ENCODE results near the gene PROX2. TPM values are rescaled to one million over a fixed set of nuclear protein-coding genes. Genes with fewer than 3 reads are reported as not detected.

Gene PROX2
- total and polyA plus RNA-seq, 9 of the 15 experiments (the other 6 are each of a cell fraction or from before 2014, with no cell fraction given): not detected

DNA sequence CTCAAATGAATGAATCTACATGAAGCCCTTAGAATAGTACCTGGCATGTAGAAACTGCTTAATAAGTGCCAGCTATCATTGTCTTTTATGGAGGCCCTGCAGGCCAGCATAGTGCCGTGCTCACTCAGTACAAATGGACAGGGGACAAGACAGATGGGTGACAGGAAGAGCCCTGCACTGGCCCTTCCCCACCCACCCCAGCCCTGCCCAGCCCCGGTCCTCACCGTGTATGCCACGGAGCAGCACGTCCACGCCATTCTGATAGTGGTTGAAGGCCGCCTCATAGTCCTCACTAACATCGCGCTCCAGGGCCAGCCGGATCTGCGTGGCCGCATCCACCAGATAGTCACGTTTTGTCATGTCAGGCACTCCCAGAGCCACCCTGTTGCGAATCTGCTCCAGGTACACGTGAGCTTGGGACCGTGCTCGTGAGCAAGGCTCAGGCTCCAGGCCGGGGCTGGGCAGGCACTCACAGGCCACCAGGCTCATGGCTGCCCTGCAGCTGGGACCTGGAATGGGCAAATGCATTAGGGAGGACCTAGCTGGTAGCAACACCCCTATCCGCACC is 45.2 kb upstream of the PROX2 start:
- TF ChIP-seq, protein P1, sequence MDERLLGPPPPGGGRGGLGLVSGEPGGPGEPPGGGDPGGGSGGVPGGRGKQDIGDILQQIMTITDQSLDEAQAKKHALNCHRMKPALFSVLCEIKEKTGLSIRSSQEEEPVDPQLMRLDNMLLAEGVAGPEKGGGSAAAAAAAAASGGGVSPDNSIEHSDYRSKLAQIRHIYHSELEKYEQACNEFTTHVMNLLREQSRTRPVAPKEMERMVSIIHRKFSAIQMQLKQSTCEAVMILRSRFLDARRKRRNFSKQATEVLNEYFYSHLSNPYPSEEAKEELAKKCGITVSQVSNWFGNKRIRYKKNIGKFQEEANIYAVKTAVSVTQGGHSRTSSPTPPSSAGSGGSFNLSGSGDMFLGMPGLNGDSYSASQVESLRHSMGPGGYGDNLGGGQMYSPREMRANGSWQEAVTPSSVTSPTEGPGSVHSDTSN (CRISPR knock-in tag; IDR thresholded peaks at IDR 0.05; ENCODE audit: low read depth): no peak
- TF ChIP-seq, protein P1 (tag; conservative IDR thresholded peaks at IDR 0.05; ENCODE audit: low read depth): no peak
- TF ChIP-seq MCM5 (IDR thresholded peaks at IDR 0.05; ENCODE audit: low read depth) (no peak), SP2 (IDR thresholded peaks at IDR 0.05; ENCODE audit: extremely low read depth, low read depth, low read length, poor library complexity, severe bottlenecking) (no peak), PRMT5 (CRISPR knock-in tag; IDR thresholded peaks at IDR 0.05) (no peak), MAZ (CRISPR knock-in tag; conservative IDR thresholded peaks at IDR 0.05 in 1 of 2, IDR thresholded peaks at IDR 0.05 in 1 of 2) (no peak), PHF21A (IDR thresholded peaks at IDR 0.05; ENCODE audit: borderline replicate concordance, low read depth) (no peak), ZKSCAN3 (CRISPR knock-in tag; IDR thresholded peaks at IDR 0.05) (no peak), FOS (IDR thresholded peaks at IDR 0.05; ENCODE audit: extremely low read depth, insufficient read length) (no peak), CC2D1A (IDR thresholded peaks at IDR 0.05) (no peak), RBM15 (IDR thresholded peaks at IDR 0.05; ENCODE audit: insufficient read depth, low read length) (no peak), SREBF2 (CRISPR knock-in tag; IDR thresholded peaks at IDR 0.05) (no peak)
- TF ChIP-seq, protein P2, sequence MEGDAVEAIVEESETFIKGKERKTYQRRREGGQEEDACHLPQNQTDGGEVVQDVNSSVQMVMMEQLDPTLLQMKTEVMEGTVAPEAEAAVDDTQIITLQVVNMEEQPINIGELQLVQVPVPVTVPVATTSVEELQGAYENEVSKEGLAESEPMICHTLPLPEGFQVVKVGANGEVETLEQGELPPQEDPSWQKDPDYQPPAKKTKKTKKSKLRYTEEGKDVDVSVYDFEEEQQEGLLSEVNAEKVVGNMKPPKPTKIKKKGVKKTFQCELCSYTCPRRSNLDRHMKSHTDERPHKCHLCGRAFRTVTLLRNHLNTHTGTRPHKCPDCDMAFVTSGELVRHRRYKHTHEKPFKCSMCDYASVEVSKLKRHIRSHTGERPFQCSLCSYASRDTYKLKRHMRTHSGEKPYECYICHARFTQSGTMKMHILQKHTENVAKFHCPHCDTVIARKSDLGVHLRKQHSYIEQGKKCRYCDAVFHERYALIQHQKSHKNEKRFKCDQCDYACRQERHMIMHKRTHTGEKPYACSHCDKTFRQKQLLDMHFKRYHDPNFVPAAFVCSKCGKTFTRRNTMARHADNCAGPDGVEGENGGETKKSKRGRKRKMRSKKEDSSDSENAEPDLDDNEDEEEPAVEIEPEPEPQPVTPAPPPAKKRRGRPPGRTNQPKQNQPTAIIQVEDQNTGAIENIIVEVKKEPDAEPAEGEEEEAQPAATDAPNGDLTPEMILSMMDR (IDR thresholded peaks at IDR 0.05 in 2 of 3, conservative IDR thresholded peaks at IDR 0.05 in 1 of 3; ENCODE audit: insufficient read depth in 2 of 3, low read depth in 1 of 3, low read length in 3 of 3): no peak
- no peaks in the 10 kb centered on the region for H3K27me3 ChIP-seq (ENCODE audit: control insufficient read depth in 2 of 2, insufficient read depth in 2 of 2, low read length in 2 of 2)
- no peaks in the 10 kb centered on the region for H3K36me3 ChIP-seq (ENCODE audit: control insufficient read depth, insufficient read depth, low read length)
- H3K4me2 ChIP-seq (ENCODE audit: insufficient read depth, low read length): no peak overlapping the region
- no peak overlapping the region for H3K4me3 ChIP-seq
- ChIA-PET POLR2A (interaction anchor here (0.9 to 1.0 kb wide), 2 partner anchors 20 to 143 kb away, joined by 3 to 4 read pairs; partner anchors contain the start of gene ACYP1), CTCF (ENCODE audit: low intra/inter-chr PET ratio) (interaction anchor here (1.4 kb wide), 1 partner anchor 168 kb away, joined by 4 read pairs; no protein-coding TSS in a partner anchor)
- H2AFZ ChIP-seq (ENCODE audit: low read depth, low read length): no peak overlapping the region
- H3K9ac ChIP-seq (ENCODE audit: insufficient read depth in 1 of 2, low read depth in 2 of 2, low read length in 2 of 2): peak overlapping the region in 1 of 2 experiments; percentile 55; a peak in 1 of 4 replicates
- peaks cover 0 to 30% of the 10 kb centered on the region in 2 experiments; a peak in 3 of 5 replicates for H3K4me1 ChIP-seq (replicated peaks in 1 of 2; ENCODE audit: control insufficient read depth in 2 of 2, insufficient read depth in 2 of 2, low read length in 2 of 2)
- H3K79me2 ChIP-seq (ENCODE audit: control insufficient read depth, insufficient read depth, low read length): no peaks in the 10 kb centered on the region; the same call in 2 of the 3 replicates
- no peak for ATAC-seq
- no TSS peak for BruUV-seq (replicated peaks)
- no peak overlapping the region for H3K27ac ChIP-seq (ENCODE audit: extremely low read depth, low read depth, low read length)
- H3K9me1 ChIP-seq (ENCODE audit: control insufficient read depth, insufficient read depth, low read length): no peaks in the 10 kb centered on the region
- no peaks in the 10 kb centered on the region for H3K9me3 ChIP-seq (replicated peaks; ENCODE audit: control insufficient read depth, insufficient read depth, low read depth, low read length)
- FAIRE-seq: no peak
- no peak for DNase-seq (ENCODE audit: extremely low read depth in 1 of 4, low spot score in 3 of 4)
- 95% methylated on average over 8 of the region's 19 CpGs for WGBS (ENCODE audit: insufficient coverage, low coverage, missing lambda C conversion rate)
- in situ Hi-C loops (cut with MboI): no loop called here
- intact Hi-C loops (cut with micrococcal nuclease): no loop called here
- H4K20me1 ChIP-seq (replicated peaks; ENCODE audit: control insufficient read depth, insufficient read depth, low read length): no peaks in the 10 kb centered on the region
